ENCODE results near the gene PRR23A. TPM values are rescaled to one million over a fixed set of nuclear protein-coding genes. Genes with fewer than 3 reads are reported as not detected.
"Not testable (repeated sequence)": the region's sequence is repeated elsewhere in the genome, so short reads cannot be mapped to it uniquely, and the experiment has no call there.

PRR23A gene
- total RNA-seq, 4 donors from 2014 or later, result not detected

- DNase-seq (ENCODE audit: low spot score in 2 of 2), result no peak
- Histone ChIP-seq H3K36me3 (no peaks in the 10 kb centered on the region), H3K4me3 (no peak overlapping the region), H3K9me3 (no peaks in the 10 kb centered on the region), H3K4me1 (no peaks in the 10 kb centered on the region), H3K27me3 (no peaks in the 10 kb centered on the region), H3K27ac (no peak overlapping the region)
- TF ChIP-seq EP300 (IDR thresholded peaks at IDR 0.05) (no peak), CTCF (IDR thresholded peaks at IDR 0.05) (no peak), POLR2A (IDR thresholded peaks at IDR 0.05) (no peak), POLR2AphosphoS5 (IDR thresholded peaks at IDR 0.05) (no peak)
- WGBS, result 84% methylated on average over 6 of the region's 6 CpGs
Measured at GRCh38 chr3:139037478-139037877, 31.4 kb upstream of the PRR23A start.

GRCh38 chr3:139032326-139033002, 26.4 kb upstream of the PRR23A start:
- 75% methylated on average over 2 of the region's 2 CpGs for WGBS
- H3K27me3 ChIP-seq, result no peaks in the 10 kb centered on the region
- H3K36me3 ChIP-seq, result no peaks in the 10 kb centered on the region
- H3K4me1 ChIP-seq, result no peaks in the 10 kb centered on the region
- DNase-seq (ENCODE audit: low spot score in 2 of 2), result no peak
- peaks cover 14% of the 10 kb centered on the region for H3K9me3 ChIP-seq
- no peak overlapping the region for H3K4me3 ChIP-seq
- no peak for TF ChIP-seq CTCF (IDR thresholded peaks at IDR 0.05)
- TF ChIP-seq POLR2AphosphoS5 (IDR thresholded peaks at IDR 0.05), result no peak
- TF ChIP-seq POLR2A (IDR thresholded peaks at IDR 0.05), result no peak
- TF ChIP-seq EP300 (IDR thresholded peaks at IDR 0.05), result no peak
- H3K27ac ChIP-seq, result no peak overlapping the region

- not testable (repeated sequence) for DNase-seq (ENCODE audit: low spot score in 2 of 2); H3K27ac ChIP-seq; H3K4me3 ChIP-seq; H3K4me1 ChIP-seq; H3K27me3 ChIP-seq; H3K36me3 ChIP-seq
- H3K9me3 ChIP-seq, result peaks cover 14% of the 10 kb centered on the region
Measured at GRCh38 chr3:139030576-139030975, 24.5 kb upstream of the PRR23A start.

- H3K9me3 ChIP-seq, result no peaks in the 10 kb centered on the region
- H3K4me3 ChIP-seq, result no peak overlapping the region
- no peak overlapping the region for H3K27ac ChIP-seq
- no peak for TF ChIP-seq EP300 (IDR thresholded peaks at IDR 0.05)
- no peak for TF ChIP-seq CTCF (IDR thresholded peaks at IDR 0.05)
- no peak for TF ChIP-seq POLR2A (IDR thresholded peaks at IDR 0.05)
- TF ChIP-seq POLR2AphosphoS5 (IDR thresholded peaks at IDR 0.05), result no peak
- H3K27me3 ChIP-seq, result no peaks in the 10 kb centered on the region
- no peaks in the 10 kb centered on the region for H3K4me1 ChIP-seq
- H3K36me3 ChIP-seq, result no peaks in the 10 kb centered on the region
- 92% methylated on average over 2 of the region's 2 CpGs for WGBS
- DNase-seq (ENCODE audit: low spot score in 2 of 2), result no peak
Measured at GRCh38 chr3:139024968-139025367, 18.9 kb upstream of the PRR23A start.

- DNase-seq (ENCODE audit: low spot score in 2 of 2), result no peak
- Histone ChIP-seq H3K9me3 (no peaks in the 10 kb centered on the region), H3K36me3 (no peaks in the 10 kb centered on the region), H3K4me1 (no peaks in the 10 kb centered on the region), H3K27ac (no peak within 1 kb of the TSS), H3K4me3 (no peak within 1 kb of the TSS), H3K27me3 (no peaks in the 10 kb centered on the region)
- WGBS, result 58% methylated on average over 19 of the region's 19 CpGs
- TF ChIP-seq CTCF (IDR thresholded peaks at IDR 0.05) (no peak), EP300 (IDR thresholded peaks at IDR 0.05) (no peak), POLR2AphosphoS5 (IDR thresholded peaks at IDR 0.05) (no peak), POLR2A (IDR thresholded peaks at IDR 0.05) (no peak)
Measured at GRCh38 chr3:139020868-139021234, 14.8 kb upstream of the PRR23A start, which contains the start of gene PRR23B. TSS of gene PRR23B (minus strand) at chr3:139020926. CDS start at chr3:139020661, 265 bp downstream.
